ENCODE results near the gene MAPK1. TPM values are rescaled to one million over a fixed set of nuclear protein-coding genes. Genes with fewer than 3 reads are reported as not detected.

The MAPK1 gene
- total RNA-seq, 1 experiment from 2014 or later, result 136 TPM

DNA sequence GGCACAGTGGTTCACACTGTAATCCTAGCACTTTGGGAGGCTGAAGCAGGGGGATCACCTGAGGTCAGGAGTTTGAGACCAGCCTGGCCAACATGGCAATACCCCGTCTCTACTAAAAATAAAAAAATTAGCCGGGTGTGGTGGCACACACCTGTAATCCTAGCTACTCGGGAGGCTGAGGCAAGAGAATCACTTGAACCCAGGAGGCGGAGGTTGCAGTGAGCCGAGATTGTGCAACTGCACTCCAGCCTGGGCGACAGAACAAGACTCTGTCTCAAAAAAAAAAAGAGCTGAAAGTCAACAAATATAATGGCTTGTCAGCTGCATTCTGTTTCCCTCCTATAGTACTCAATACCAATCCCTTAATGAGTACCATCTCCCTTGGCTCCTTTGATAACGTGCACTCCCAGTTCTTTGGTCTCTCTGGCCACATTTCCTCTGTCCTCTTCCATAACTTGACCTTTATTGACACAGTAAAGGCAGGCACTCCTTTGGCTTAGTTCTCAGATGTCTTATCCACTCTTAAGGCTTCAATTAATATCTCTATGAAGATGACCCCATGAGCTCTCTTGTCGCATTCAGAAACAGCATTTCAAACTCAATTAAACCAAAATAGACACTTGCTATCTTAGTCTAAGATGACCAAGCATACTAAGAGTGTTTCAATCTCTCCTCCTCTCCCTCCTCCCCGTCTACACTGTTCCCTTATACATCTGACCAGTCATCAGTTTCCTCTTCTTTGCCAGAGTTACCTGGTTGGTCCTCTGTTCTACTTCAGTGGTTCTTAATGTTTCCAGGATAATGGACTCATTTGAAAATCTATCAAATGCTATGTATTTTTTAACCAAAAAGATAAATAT, 4.8 kb downstream of the MAPK1 start:
- H3K27me3 ChIP-seq (replicated peaks; ENCODE audit: control insufficient read depth, insufficient read depth, low read length), result no peaks in the 10 kb centered on the region
- Mint-ChIP-seq H3K27ac (ENCODE audit: unreplicated experiment) (no peak overlapping the region), H3K9me3 (ENCODE audit: unreplicated experiment) (no peaks in the 10 kb centered on the region), H3K4me1 (ENCODE audit: low read depth, unreplicated experiment) (peaks cover 51% of the 10 kb centered on the region), H3K36me3 (ENCODE audit: insufficient read depth, unreplicated experiment) (peaks cover 22% of the 10 kb centered on the region), H3K27me3 (ENCODE audit: insufficient read depth, unreplicated experiment) (no peaks in the 10 kb centered on the region), H3K4me3 (ENCODE audit: unreplicated experiment) (no peak overlapping the region)
- DNase-seq, result no peak
- no peaks in the 10 kb centered on the region; the same call in 1 of the 2 replicates for H3K36me3 ChIP-seq (ENCODE audit: control insufficient read depth, insufficient read depth, low read length)
- peaks cover 19% of the 10 kb centered on the region for H3K4me1 ChIP-seq
- H3K9me3 ChIP-seq, result no peaks in the 10 kb centered on the region
- TF ChIP-seq, protein P1, sequence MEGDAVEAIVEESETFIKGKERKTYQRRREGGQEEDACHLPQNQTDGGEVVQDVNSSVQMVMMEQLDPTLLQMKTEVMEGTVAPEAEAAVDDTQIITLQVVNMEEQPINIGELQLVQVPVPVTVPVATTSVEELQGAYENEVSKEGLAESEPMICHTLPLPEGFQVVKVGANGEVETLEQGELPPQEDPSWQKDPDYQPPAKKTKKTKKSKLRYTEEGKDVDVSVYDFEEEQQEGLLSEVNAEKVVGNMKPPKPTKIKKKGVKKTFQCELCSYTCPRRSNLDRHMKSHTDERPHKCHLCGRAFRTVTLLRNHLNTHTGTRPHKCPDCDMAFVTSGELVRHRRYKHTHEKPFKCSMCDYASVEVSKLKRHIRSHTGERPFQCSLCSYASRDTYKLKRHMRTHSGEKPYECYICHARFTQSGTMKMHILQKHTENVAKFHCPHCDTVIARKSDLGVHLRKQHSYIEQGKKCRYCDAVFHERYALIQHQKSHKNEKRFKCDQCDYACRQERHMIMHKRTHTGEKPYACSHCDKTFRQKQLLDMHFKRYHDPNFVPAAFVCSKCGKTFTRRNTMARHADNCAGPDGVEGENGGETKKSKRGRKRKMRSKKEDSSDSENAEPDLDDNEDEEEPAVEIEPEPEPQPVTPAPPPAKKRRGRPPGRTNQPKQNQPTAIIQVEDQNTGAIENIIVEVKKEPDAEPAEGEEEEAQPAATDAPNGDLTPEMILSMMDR (IDR thresholded peaks at IDR 0.05; ENCODE audit: insufficient read depth in 1 of 2, low read depth in 1 of 2, low read length in 1 of 2, severe bottlenecking in 1 of 2, unreplicated experiment in 1 of 2), result no peak
- H3K4me3 ChIP-seq (ENCODE audit: low read depth, low read length), result no peak overlapping the region
- CTCF ChIA-PET, result no interaction called here
- intact Hi-C loops (cut with micrococcal nuclease; ENCODE audit: unreplicated experiment), result no loop called here
- POLR2A ChIA-PET, result no interaction called here
- BruUV-seq (replicated peaks), result no TSS peak

DNA sequence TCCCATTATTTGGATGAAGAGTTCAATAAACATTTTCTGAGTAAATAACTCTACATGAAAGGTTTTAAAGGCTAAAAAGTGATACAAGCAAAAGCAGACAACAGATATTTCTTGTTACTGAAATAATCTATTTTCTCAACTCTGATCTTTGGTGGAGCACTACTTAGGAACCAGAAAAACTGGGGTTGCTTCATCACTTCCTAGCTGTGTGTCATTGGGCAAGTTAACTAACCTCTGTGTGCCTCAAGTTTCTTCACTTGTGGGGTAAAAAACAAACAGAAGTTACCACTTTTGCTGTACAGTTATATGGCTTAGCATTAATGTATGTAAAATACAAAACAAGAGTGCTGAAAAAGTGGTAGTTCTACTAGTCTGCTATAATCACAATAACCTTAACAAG, 5.6 kb downstream of the MAPK1 start:
- H3K27ac Mint-ChIP-seq (ENCODE audit: unreplicated experiment), result no peak overlapping the region
- CTCF ChIA-PET, result interaction anchor here (0.5 kb wide), 1 partner anchor 17 kb away, joined by 3 read pairs; no protein-coding TSS in a partner anchor
- no peaks in the 10 kb centered on the region for H3K27me3 Mint-ChIP-seq (ENCODE audit: insufficient read depth, unreplicated experiment)
- intact Hi-C loops (cut with micrococcal nuclease; ENCODE audit: unreplicated experiment), result no loop called here
- no peaks in the 10 kb centered on the region for H3K9me3 ChIP-seq
- H3K4me1 Mint-ChIP-seq (ENCODE audit: low read depth, unreplicated experiment), result peaks cover 51% of the 10 kb centered on the region
- TF ChIP-seq, protein P1 (IDR thresholded peaks at IDR 0.05; ENCODE audit: insufficient read depth in 1 of 2, low read depth in 1 of 2, low read length in 1 of 2, severe bottlenecking in 1 of 2, unreplicated experiment in 1 of 2), result no peak
- peaks cover 20% of the 10 kb centered on the region for H3K36me3 Mint-ChIP-seq (ENCODE audit: insufficient read depth, unreplicated experiment)
- no peak overlapping the region for H3K4me3 ChIP-seq (ENCODE audit: low read depth, low read length)
- no peaks in the 10 kb centered on the region; the same call in 1 of the 2 replicates for H3K36me3 ChIP-seq (ENCODE audit: control insufficient read depth, insufficient read depth, low read length)
- H3K4me3 Mint-ChIP-seq (ENCODE audit: unreplicated experiment), result no peak overlapping the region
- no peaks in the 10 kb centered on the region for H3K9me3 Mint-ChIP-seq (ENCODE audit: unreplicated experiment)
- peaks cover 24% of the 10 kb centered on the region for H3K4me1 ChIP-seq
- POLR2A ChIA-PET, result no interaction called here
- no peaks in the 10 kb centered on the region for H3K27me3 ChIP-seq (replicated peaks; ENCODE audit: control insufficient read depth, insufficient read depth, low read length)
- no peak for DNase-seq
- BruUV-seq (replicated peaks), result no TSS peak

DNA sequence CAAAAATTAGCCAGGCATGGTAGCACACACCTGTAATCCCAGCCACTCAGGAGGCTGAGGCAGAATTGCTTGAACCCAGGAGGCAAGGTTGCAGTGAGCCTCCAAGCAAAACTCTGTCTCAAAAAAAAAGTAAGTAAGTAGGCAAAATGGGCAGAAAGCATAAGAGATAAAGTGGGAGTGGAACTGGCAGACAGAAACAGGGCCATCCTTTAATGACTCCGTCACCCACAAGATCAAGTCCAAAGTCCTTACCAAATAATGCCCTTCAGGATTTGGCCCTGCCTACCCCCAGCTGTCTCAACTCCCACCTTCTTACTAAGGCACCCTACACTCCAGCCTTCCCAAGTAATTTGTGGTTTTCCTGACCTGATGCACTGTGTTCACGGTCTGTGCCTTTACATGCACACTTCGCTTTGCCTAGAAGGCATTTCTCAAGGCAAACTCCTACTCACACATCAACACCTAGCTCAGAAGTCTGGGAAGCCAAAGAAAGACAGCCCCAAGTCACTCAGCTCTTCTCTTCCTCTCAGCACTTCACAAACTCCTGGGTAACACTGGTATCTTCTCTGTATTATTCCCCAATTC, 6.1 kb downstream of the MAPK1 start:
- no peaks in the 10 kb centered on the region for H3K27me3 Mint-ChIP-seq (ENCODE audit: insufficient read depth, unreplicated experiment)
- TF ChIP-seq, protein P1 (IDR thresholded peaks at IDR 0.05; ENCODE audit: insufficient read depth in 1 of 2, low read depth in 1 of 2, low read length in 1 of 2, severe bottlenecking in 1 of 2, unreplicated experiment in 1 of 2), result no peak
- peaks cover 19% of the 10 kb centered on the region for H3K36me3 Mint-ChIP-seq (ENCODE audit: insufficient read depth, unreplicated experiment)
- H3K36me3 ChIP-seq (ENCODE audit: control insufficient read depth, insufficient read depth, low read length), result no peaks in the 10 kb centered on the region; the same call in 1 of the 2 replicates
- intact Hi-C loops (cut with micrococcal nuclease; ENCODE audit: unreplicated experiment), result no loop called here
- H3K4me1 Mint-ChIP-seq (ENCODE audit: low read depth, unreplicated experiment), result peaks cover 55% of the 10 kb centered on the region
- H3K4me3 ChIP-seq (ENCODE audit: low read depth, low read length), result no peak overlapping the region
- no peaks in the 10 kb centered on the region for H3K9me3 ChIP-seq
- ChIA-PET POLR2A (no interaction called here), CTCF (interaction anchor here (0.5 kb wide), 1 partner anchor 16 kb away, joined by 3 read pairs; no protein-coding TSS in a partner anchor)
- no peak overlapping the region for H3K27ac Mint-ChIP-seq (ENCODE audit: unreplicated experiment)
- no peak overlapping the region for H3K4me3 Mint-ChIP-seq (ENCODE audit: unreplicated experiment)
- no peaks in the 10 kb centered on the region for H3K9me3 Mint-ChIP-seq (ENCODE audit: unreplicated experiment)
- no peaks in the 10 kb centered on the region for H3K27me3 ChIP-seq (replicated peaks; ENCODE audit: control insufficient read depth, insufficient read depth, low read length)
- DNase-seq, result no peak
- no TSS peak for BruUV-seq (replicated peaks)
- peaks cover 24% of the 10 kb centered on the region for H3K4me1 ChIP-seq
